HTERT RPE-1 (cell line): ENCODE data around the gene ZSWIM4.

Experiments used
- in situ Hi-C: fragments of 300-500 bp; cut with MboI; formaldehyde crosslinking; loops from 4 replicates; pipeline ENCODE4 v1.14.3; 2020; ENCODE audit warnings: low sequenced_read_pairs

The ZSWIM4 gene

GRCh38 chr19:13870873-13871272, 75.6 kb downstream of the ZSWIM4 start:
- in situ Hi-C loops = no loop called here

- in situ Hi-C loops = no loop called here
Measured at GRCh38 chr19:13872339-13872694, 77.1 kb downstream of the ZSWIM4 start.

- in situ Hi-C loops = no loop called here
Measured at GRCh38 chr19:13872695-13873389, 77.6 kb downstream of the ZSWIM4 start.

GRCh38 chr19:13873834-13874515, 78.7 kb downstream of the ZSWIM4 start:
- in situ Hi-C loops = no loop called here

- in situ Hi-C loops = no loop called here
Measured at GRCh38 chr19:13875824-13876223, 80.6 kb downstream of the ZSWIM4 start.

GRCh38 chr19:13876834-13877233, 81.6 kb downstream of the ZSWIM4 start, which contains the start of gene NANOS3:
NANOS3 (plus strand) TSS chr19:13877134; CDS start chr19:13877249, 115 bp downstream.
- in situ Hi-C loops = no loop called here

GRCh38 chr19:13877303-13877702, 82.1 kb downstream of the ZSWIM4 start:
- in situ Hi-C loops = no loop called here

- in situ Hi-C loops = no loop called here
Measured at GRCh38 chr19:13880059-13881043, 85.1 kb downstream of the ZSWIM4 start.

GRCh38 chr19:13881251-13881691, 86.0 kb downstream of the ZSWIM4 start:
- in situ Hi-C loops = no loop called here
